ENCODE measurements around the gene GPR83.
"Not testable (repeated sequence)": the region's sequence is repeated elsewhere in the genome, so short reads cannot be mapped to it uniquely, and the experiment has no call there.

Gene GPR83

DNA sequence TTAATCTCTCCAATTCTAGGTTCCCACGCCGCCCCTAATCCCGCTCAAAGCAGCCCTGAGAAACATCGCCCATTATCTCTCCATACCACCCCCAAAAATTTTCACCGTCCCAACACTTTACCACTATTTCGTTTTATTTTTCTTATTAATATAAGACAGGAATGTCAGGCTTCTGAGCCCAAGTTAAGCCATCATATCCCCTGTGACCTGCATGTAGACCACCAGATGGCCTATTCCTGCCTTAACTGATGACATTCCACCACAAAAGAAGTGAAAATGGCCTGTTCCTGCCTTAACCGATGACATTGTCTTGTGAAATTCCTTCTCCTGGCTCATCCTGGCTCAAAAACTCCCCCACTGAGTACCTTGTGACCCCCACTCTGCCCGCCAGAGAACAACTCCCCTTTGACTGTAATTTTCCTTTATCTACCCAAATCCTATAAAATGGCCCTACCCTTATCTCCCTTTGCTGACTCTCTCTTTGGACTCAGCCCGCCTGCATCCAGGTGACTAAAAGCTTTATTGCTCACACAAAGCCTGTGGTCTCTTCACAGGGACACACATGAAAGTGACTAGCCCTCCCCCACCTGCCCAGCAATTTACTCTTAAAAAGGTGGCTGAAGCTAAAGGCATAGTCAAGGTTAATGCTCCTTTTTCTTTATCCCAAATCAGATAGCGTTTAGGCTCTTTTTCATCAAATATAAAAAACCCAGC is 50.2 kb downstream of the GPR83 start:
- DNase-seq, result not testable (repeated sequence)

DNA sequence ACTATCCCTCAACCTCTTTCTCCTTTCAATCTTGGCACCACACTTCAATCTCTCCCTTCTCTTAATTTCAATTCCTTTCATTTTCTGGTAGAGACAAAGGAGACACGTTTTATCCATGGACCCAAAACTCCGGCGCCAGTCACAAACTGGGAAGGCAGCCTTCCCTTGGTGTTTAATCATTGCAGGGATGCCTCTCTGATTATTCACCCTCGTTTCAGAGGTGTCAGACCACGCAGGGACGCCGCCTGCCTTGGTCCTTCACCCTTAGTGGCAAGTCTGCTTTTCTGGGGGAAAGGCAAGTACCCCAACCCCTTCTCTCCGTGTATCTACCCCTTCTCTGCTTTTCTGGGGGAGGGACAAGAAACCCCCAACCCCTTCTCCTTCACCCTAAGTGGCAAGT is 54.9 kb downstream of the GPR83 start:
- DNase-seq, result not testable (repeated sequence)

DNA sequence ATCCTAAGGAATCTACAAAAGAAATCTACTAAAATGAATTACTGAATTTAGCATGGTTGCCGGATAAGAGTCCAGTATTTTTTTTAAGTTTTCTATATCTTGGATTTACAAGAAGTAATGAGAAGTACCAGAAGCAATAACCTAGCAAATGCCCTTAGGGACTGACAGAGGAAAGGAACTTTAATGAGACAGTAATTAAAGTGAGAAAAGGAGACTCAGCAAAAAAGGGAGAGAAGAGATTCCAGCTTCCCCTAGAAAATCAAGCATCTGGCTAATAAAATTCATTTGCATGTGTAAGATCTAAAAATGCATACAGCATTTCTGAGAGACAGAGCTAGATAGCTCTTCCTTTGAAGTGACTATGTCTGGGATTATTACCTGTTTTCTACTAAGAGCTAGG is 57.7 kb downstream of the GPR83 start:
- DNase-seq, result no peak

DNA sequence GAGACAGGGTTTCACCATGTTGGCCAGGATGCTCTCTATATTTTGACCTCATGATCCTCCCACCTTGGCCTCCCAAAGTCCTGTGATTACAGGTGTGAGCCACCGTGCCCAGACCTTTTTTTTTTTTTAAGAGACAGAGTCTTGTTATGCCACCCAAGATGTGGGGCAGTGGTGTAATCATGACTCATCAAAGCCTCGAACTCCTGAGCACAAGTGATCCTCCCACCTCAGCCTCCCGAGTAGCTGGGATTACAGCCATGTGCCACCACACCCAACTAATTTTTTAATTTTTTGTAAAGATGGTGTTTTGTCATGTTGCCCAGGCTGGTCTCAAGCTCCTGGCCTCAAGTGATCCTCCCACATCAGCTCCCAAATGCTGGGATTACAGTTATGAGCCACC is 59.0 kb downstream of the GPR83 start:
- no peak for DNase-seq

DNA sequence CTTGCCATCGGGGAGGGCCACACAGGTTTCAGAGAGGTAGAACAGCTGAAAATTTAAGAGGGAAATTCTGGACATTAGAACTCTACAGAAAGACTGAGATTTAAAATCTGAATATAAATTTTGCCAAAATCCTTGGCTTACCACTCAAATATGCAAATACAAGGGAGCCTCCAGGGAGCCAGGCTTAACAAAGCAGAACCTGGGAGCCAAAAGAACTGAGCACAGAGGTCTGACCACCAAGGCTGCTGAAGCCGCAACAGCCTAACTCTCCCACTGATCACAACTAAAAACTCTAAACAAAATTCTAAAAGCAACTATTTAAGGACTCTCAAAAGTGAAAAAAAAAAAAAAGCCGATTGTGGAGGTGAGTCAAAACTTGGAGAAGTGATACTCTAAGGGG is 62.6 kb downstream of the GPR83 start:
- no peak for DNase-seq

DNA sequence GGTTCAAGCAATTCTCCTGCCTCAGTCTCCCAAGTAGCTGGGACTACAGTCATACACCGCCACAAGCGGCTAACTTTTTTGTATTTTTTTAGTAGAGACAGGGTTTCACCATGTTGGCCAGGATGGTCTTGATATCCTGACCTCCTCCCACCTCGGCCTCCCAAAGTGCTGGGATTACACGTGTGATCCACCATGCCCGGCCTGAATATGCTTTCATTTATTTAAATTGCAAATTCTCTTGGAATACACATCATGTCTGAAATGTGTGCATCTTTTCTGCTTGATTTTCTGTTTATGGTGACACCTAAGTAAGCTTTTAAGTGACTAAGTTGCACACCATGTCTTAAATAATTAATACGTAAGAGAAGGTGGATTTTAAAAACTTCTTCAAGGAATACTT is 65.2 kb downstream of the GPR83 start:
- DNase-seq, result no peak

DNA sequence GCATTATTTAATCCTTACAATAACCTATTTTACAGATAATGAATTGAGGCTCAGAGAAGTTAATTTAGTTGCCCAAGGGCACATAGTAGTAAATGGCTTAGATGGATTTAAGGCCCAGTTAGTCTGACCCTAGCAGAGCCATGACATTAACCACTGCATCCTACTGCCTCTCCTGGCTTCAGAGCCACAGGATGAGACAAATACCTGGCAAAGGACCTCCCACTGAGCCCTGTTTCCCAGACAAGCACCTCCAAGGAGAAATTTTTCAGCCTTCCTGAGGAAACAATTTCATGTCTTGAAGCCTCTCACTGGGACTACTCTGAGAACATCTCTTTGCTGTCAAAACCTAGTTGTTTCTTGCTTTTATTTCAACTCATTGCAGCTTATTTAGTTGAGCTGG is 68.4 kb downstream of the GPR83 start:
- no peak for DNase-seq

DNA sequence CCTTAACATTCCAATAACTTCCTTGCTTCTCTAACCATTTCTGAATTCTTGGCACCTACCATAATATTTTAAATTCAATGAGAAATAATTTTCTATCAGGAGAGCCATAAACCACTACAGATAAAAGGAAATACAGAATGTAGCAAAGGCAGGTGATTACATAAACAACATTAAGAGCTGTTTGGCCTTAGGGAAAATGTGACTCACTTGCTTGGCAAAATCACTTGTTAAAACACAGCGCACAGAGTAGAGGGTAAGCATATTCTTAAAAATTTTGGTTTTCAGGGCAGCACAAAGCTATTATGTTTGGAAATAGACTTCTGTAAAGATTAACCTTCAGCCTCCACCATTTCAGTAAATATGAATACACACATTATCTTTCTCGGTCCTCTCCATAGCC is 70.4 kb downstream of the GPR83 start:
- DNase-seq, result no peak

DNA sequence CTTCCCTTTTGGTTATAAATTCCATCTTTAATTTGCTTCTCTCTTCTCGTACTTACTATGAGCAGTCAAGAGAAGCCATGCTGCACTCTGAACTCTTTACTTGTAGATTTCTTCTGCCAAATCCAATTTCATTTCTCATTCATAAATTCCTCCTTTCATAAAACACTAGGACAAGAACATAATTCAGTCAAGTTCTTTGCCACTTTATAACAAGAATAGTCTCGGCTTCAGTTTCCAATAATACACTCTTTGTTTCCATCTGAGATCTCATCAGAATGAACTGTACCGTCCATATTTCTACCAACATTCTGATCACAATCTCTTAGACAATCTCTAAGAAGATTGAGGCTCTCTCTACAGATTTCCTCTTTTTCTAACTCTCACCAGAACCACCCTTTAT is 71.7 kb downstream of the GPR83 start:
- DNase-seq, result no peak

DNA sequence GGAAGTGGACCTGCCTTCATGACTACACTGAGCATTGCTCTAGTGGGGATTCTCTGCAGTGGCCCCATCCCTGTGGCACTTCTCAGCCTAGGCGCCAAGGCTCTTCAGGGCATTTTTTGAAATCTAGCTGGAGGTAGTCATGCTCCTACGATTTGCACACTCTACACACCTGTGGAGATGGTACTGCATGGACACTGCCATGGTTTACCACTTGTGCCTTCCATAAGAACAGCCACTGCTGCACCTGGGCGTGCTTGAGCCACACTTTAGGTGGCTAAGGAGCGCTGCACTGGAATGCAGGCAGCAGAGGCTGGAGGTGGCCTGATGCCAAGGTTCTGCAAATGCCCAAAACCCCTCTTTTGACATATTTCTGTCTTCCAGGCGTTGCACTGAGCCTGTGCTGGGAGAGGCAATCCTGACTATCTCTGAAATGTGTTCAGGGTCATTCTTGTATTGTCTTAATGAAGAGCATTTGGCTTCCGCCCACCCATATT is 72.6 kb downstream of the GPR83 start:
- no peak for DNase-seq
